Caco-2 (cell line): Measurements from ENCODE around the gene C16orf92. TPM values are rescaled to one million over a fixed set of nuclear protein-coding genes. Genes with fewer than 3 reads are reported as not detected.

Source experiments
- BruUV-seq: library from RNA; stranded (reverse); fragments of 400-500 nt; replicated peaks from 2 replicates; lab custom pipeline; 2021; lab: Mats Ljungman, UMichigan
- CTCF ChIA-PET: fragments of 300-600 bp; sonication (Branson Sonifier 250); formaldehyde crosslinking; loops from one replicate; lab custom pipeline; 2022; ENCODE audit warnings: antibody characterized with exemption; lab: Charles Lee
- POLR2A ChIA-PET: fragments of 300-600 bp; sonication (Branson Sonifier 250); formaldehyde crosslinking; loops from one replicate; lab custom pipeline; 2022; ENCODE audit warnings: antibody characterized with exemption; lab: Charles Lee
- DNase-seq, 2 experiments: peaks; one replicate each; pipeline versions ENCODE4 v3.0.0 to v3.0.0-alpha.2; 2020 to 2022
- H3K27me3 ChIP-seq: replicated peaks from 2 replicates; pipeline ENCODE4 v1.6.0; 2011; ENCODE audit warnings: low read length; ENCODE audit not compliant: control insufficient read depth, insufficient read depth
- H3K36me3 ChIP-seq: 2 replicates; pipeline ENCODE4 v1.5.1; 2011; ENCODE audit warnings: low read length; ENCODE audit not compliant: control insufficient read depth, insufficient read depth
- H3K4me1 ChIP-seq: fragments of 250-450 bp; sonication (Bioruptor Pico); 2 replicates; pipeline ENCODE4 v1.5.1; 2020; ENCODE audit warnings: mild to moderate bottlenecking
- H3K4me3 ChIP-seq: 2 replicates; pipeline ENCODE4 v1.5.1; 2011; ENCODE audit warnings: low read depth, mild to moderate bottlenecking, control low read depth, low read length
- H3K9me3 ChIP-seq: fragments of 250-450 bp; sonication (Bioruptor Pico); 2 replicates; pipeline ENCODE4 v1.5.1; 2020; ENCODE audit warnings: mild to moderate bottlenecking, moderate library complexity
- H3K27ac Mint-ChIP-seq: one replicate; pipeline ENCODE4 v1.8.0; 2022; ENCODE audit warnings: mixed read lengths; ENCODE audit not compliant: unreplicated experiment
- H3K27me3 Mint-ChIP-seq: one replicate; pipeline ENCODE4 v1.8.0; 2022; ENCODE audit warnings: mixed read lengths; ENCODE audit not compliant: insufficient read depth, unreplicated experiment
- H3K36me3 Mint-ChIP-seq: one replicate; pipeline ENCODE4 v1.8.0; 2022; ENCODE audit warnings: mild to moderate bottlenecking, mixed read lengths; ENCODE audit not compliant: insufficient read depth, unreplicated experiment
- H3K4me1 Mint-ChIP-seq: one replicate; pipeline ENCODE4 v1.8.0; 2022; ENCODE audit warnings: low read depth, mixed read lengths; ENCODE audit not compliant: unreplicated experiment
- H3K4me3 Mint-ChIP-seq: one replicate; pipeline ENCODE4 v1.8.0; 2022; ENCODE audit warnings: mild to moderate bottlenecking, moderate library complexity, mixed read lengths; ENCODE audit not compliant: unreplicated experiment
- H3K9me3 Mint-ChIP-seq: one replicate; pipeline ENCODE4 v1.8.0; 2022; ENCODE audit warnings: mixed read lengths; ENCODE audit not compliant: unreplicated experiment
- intact Hi-C: fragments of 100-400 bp; cut with micrococcal nuclease; formaldehyde crosslinking; loops from one replicate; pipeline ENCODE4 v1.10.0; 2022; ENCODE audit not compliant: unreplicated experiment
- total RNA-seq: library from RNA; stranded (reverse); gene quantifications from 2 replicates; pipeline ENCODE4 v1.2.3, GENCODE V29; 2022
- TF ChIP-seq, protein P1 (sequence below), 2 experiments: fragments of 200-600 bp in 1 of 2; IDR thresholded peaks; 1 replicate in 1 of 2; 2 replicates in 1 of 2; pipeline versions ENCODE4 v1.5.1 to v1.8.0; 2011 to 2022; ENCODE audit warnings: antibody characterized with exemption in 1 of 2, control low read depth in 1 of 2, inconsistent platforms in 1 of 2, low read depth in 1 of 2, low read length in 1 of 2, mild to moderate bottlenecking in 1 of 2, moderate library complexity in 1 of 2; ENCODE audit not compliant: insufficient read depth in 1 of 2, severe bottlenecking in 1 of 2, unreplicated experiment in 1 of 2

The C16orf92 gene
- total RNA-seq, 1 experiment from 2014 or later, result not detected

DNA sequence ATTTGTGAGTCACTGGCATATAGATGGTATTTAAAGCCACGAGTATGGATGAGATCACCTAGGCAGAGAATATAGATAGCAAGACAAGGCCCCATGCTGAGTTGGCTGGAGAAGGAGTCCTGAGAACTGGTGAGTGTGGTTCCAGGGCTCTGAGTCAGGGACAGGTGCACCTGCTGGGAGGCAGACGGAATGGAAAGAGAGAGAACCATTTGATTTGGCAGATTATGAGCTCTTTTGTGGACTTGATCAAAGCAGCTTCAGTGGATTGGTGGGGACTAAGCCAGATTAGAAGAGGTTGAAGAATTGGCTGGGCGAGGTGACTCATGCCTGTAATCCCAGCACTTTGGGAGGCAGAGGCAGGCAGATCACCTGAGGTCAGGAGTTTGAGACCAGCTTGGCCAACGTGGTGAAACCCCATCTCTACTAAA is 4.3 kb upstream of the C16orf92 start:
- Histone ChIP-seq H3K9me3 (no peaks in the 10 kb centered on the region), H3K4me3 (no peak overlapping the region), H3K27me3 (no peaks in the 10 kb centered on the region), H3K4me1 (no peaks in the 10 kb centered on the region), H3K36me3 (no peaks in the 10 kb centered on the region)
- POLR2A ChIA-PET, result no interaction called here
- DNase-seq, result no peak
- intact Hi-C loops, result no loop called here
- CTCF ChIA-PET, result no interaction called here
- BruUV-seq, result no TSS peak
- Mint-ChIP-seq H3K27me3 (no peaks in the 10 kb centered on the region), H3K4me3 (no peak overlapping the region), H3K9me3 (no peaks in the 10 kb centered on the region), H3K4me1 (no peaks in the 10 kb centered on the region), H3K36me3 (peaks cover 7% of the 10 kb centered on the region), H3K27ac (no peak overlapping the region)
- TF ChIP-seq, protein P1, sequence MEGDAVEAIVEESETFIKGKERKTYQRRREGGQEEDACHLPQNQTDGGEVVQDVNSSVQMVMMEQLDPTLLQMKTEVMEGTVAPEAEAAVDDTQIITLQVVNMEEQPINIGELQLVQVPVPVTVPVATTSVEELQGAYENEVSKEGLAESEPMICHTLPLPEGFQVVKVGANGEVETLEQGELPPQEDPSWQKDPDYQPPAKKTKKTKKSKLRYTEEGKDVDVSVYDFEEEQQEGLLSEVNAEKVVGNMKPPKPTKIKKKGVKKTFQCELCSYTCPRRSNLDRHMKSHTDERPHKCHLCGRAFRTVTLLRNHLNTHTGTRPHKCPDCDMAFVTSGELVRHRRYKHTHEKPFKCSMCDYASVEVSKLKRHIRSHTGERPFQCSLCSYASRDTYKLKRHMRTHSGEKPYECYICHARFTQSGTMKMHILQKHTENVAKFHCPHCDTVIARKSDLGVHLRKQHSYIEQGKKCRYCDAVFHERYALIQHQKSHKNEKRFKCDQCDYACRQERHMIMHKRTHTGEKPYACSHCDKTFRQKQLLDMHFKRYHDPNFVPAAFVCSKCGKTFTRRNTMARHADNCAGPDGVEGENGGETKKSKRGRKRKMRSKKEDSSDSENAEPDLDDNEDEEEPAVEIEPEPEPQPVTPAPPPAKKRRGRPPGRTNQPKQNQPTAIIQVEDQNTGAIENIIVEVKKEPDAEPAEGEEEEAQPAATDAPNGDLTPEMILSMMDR (IDR thresholded peaks at IDR 0.05; ENCODE audit: insufficient read depth in 1 of 2, low read depth in 1 of 2, low read length in 1 of 2, severe bottlenecking in 1 of 2, unreplicated experiment in 1 of 2), result no peak

GRCh38 chr16:30023586-30023985 is 588 bp downstream of the C16orf92 start:
- TF ChIP-seq, protein P1 (IDR thresholded peaks at IDR 0.05; ENCODE audit: insufficient read depth in 1 of 2, low read depth in 1 of 2, low read length in 1 of 2, severe bottlenecking in 1 of 2, unreplicated experiment in 1 of 2), result no peak
- Mint-ChIP-seq H3K27ac (no peak overlapping the region), H3K36me3 (peaks cover 7% of the 10 kb centered on the region), H3K4me1 (peaks cover 7% of the 10 kb centered on the region), H3K4me3 (no peak overlapping the region), H3K27me3 (peaks cover 11% of the 10 kb centered on the region), H3K9me3 (no peaks in the 10 kb centered on the region)
- no peaks in the 10 kb centered on the region for H3K27me3 ChIP-seq
- H3K4me3 ChIP-seq, result no peak overlapping the region
- no TSS peak for BruUV-seq
- H3K36me3 ChIP-seq, result no peaks in the 10 kb centered on the region
- DNase-seq, result no peak
- no peaks in the 10 kb centered on the region for H3K9me3 ChIP-seq
- no peaks in the 10 kb centered on the region for H3K4me1 ChIP-seq
- ChIA-PET POLR2A (no interaction called here), CTCF (no interaction called here)
- intact Hi-C loops, result loop anchor here (10.0 kb wide), 1 partner anchor 129 kb away; the partner anchor contains the start of gene SEZ6L2

DNA sequence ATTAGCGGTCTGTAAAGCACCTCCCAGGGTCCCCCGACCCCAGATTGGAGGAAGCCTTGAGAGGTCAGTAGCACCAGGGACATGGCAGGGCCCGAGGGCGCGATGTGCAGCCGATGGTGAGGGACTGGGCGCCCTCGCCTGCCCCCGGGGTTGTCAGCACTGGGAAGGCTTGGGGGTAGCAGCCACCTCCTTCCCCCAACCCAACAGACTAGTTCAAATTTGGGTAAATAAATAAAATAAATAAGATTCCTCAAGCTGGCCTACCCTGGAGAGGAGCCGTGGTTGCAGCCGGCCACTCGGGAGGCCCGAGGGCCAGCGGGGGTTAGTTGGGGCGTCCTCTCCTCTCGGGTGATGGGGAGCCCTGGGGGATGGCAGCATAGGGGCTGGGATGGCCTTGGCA is 1.5 kb downstream of the C16orf92 start:
- CTCF ChIA-PET, result no interaction called here
- H3K36me3 ChIP-seq, result no peaks in the 10 kb centered on the region
- Mint-ChIP-seq H3K27ac (no peak overlapping the region), H3K36me3 (peaks cover 7% of the 10 kb centered on the region), H3K27me3 (peaks cover 11% of the 10 kb centered on the region), H3K4me3 (no peak overlapping the region), H3K9me3 (no peaks in the 10 kb centered on the region), H3K4me1 (peaks cover 7% of the 10 kb centered on the region)
- TF ChIP-seq, protein P1 (IDR thresholded peaks at IDR 0.05; ENCODE audit: insufficient read depth in 1 of 2, low read depth in 1 of 2, low read length in 1 of 2, severe bottlenecking in 1 of 2, unreplicated experiment in 1 of 2), result no peak
- no peak for DNase-seq
- POLR2A ChIA-PET, result no interaction called here
- H3K4me3 ChIP-seq, result no peak overlapping the region
- intact Hi-C loops, result loop anchor here (10.0 kb wide), 1 partner anchor 130 kb away; the partner anchor contains the start of gene SEZ6L2
- no peaks in the 10 kb centered on the region for H3K27me3 ChIP-seq
- no TSS peak for BruUV-seq
- no peaks in the 10 kb centered on the region for H3K9me3 ChIP-seq
- H3K4me1 ChIP-seq, result no peaks in the 10 kb centered on the region
